GM23338 (cell line): ENCODE data around the gene GSDMA. TPM values are rescaled to one million over a fixed set of nuclear protein-coding genes. Genes with fewer than 3 reads are reported as not detected.

Experiments used
- ATAC-seq: fragments of 200-7000 bp; cut with Tn5 transposase; 3 replicates; pipeline ENCODE4 v1.9.1; 2020
- DNase-seq: peaks from one replicate; pipeline ENCODE4 v3.0.0-alpha.2; 2015; ENCODE audit warnings: low spot score
- H2AFZ ChIP-seq: fragments of 200-600 bp; sonication (generic); 2 replicates; pipeline ENCODE4 v1.8.0; 2016; ENCODE audit warnings: antibody characterized with exemption, mild to moderate bottlenecking, moderate library complexity
- H3F3A ChIP-seq: fragments of 200-600 bp; sonication (generic); replicated peaks from 2 replicates; pipeline ENCODE4 v1.8.0; 2017; ENCODE audit warnings: antibody characterized with exemption, mixed run types, low read depth
- H3K27ac ChIP-seq: fragments of 200-600 bp; sonication (generic); 2 replicates; pipeline ENCODE4 v1.6.1; 2016; ENCODE audit warnings: low read depth
- H3K27me3 ChIP-seq: fragments of 200-600 bp; sonication (generic); 2 replicates; pipeline ENCODE4 v1.8.0; 2016; ENCODE audit warnings: mild to moderate bottlenecking, mixed run types, moderate library complexity; ENCODE audit not compliant: insufficient read depth
- H3K36me3 ChIP-seq: fragments of 200-600 bp; sonication (generic); 2 replicates; pipeline ENCODE4 v1.8.0; 2016; ENCODE audit warnings: mild to moderate bottlenecking; ENCODE audit not compliant: insufficient read depth
- H3K4me1 ChIP-seq: fragments of 200-600 bp; sonication (generic); 2 replicates; pipeline ENCODE4 v1.8.0; 2016; ENCODE audit warnings: mild to moderate bottlenecking, moderate library complexity; ENCODE audit not compliant: insufficient read depth
- H3K4me2 ChIP-seq: fragments of 200-600 bp; sonication (generic); 2 replicates; pipeline ENCODE4 v1.7.1; 2017; ENCODE audit warnings: mixed run types
- H3K4me3 ChIP-seq: fragments of 200-600 bp; sonication (generic); 2 replicates; pipeline ENCODE4 v1.6.1; 2016; ENCODE audit warnings: mixed run types
- H3K79me2 ChIP-seq: fragments of 200-600 bp; sonication (generic); replicated peaks from 2 replicates; pipeline ENCODE4 v1.8.0; 2017; ENCODE audit warnings: mild to moderate bottlenecking; ENCODE audit not compliant: insufficient read depth
- H3K9me2 ChIP-seq: fragments of 200-600 bp; sonication (generic); 2 replicates; pipeline ENCODE4 v1.8.0; 2017; ENCODE audit not compliant: insufficient read depth
- H4K20me1 ChIP-seq: fragments of 200-600 bp; sonication (generic); replicated peaks from 2 replicates; pipeline ENCODE4 v1.8.0; 2017; ENCODE audit warnings: mild to moderate bottlenecking; ENCODE audit not compliant: insufficient read depth
- H3K27ac Mint-ChIP-seq: 2 replicates; pipeline ENCODE4 v1.8.0; 2020; ENCODE audit warnings: inconsistent platforms, mild to moderate bottlenecking, moderate library complexity, mixed read lengths
- H3K27me3 Mint-ChIP-seq: 3 replicates; pipeline ENCODE4 v1.8.0; 2022; ENCODE audit warnings: low read depth, mild to moderate bottlenecking, moderate library complexity, mixed read lengths, inconsistent platforms; ENCODE audit not compliant: insufficient read depth, poor library complexity
- H3K36me3 Mint-ChIP-seq: 3 replicates; pipeline ENCODE4 v1.8.0; 2021; ENCODE audit warnings: low read depth, mild to moderate bottlenecking, inconsistent platforms, moderate library complexity, mixed read lengths
- H3K4me1 Mint-ChIP-seq: 3 replicates; pipeline ENCODE4 v1.8.0; 2020; ENCODE audit warnings: mild to moderate bottlenecking, inconsistent platforms, mixed read lengths
- H3K4me3 Mint-ChIP-seq: 3 replicates; pipeline ENCODE4 v1.8.0; 2021; ENCODE audit warnings: moderate library complexity, mild to moderate bottlenecking, inconsistent platforms, mixed read lengths
- H3K9me3 Mint-ChIP-seq: 3 replicates; pipeline ENCODE4 v1.8.0; 2020; ENCODE audit warnings: moderate library complexity, mild to moderate bottlenecking, inconsistent platforms, mixed read lengths
- EZH2 ChIP-seq: fragments of 200-600 bp; sonication (generic); IDR thresholded peaks from one replicate; pipeline ENCODE4 v1.8.0; 2017; ENCODE audit warnings: antibody characterized with exemption, mild to moderate bottlenecking, low read depth; ENCODE audit not compliant: unreplicated experiment
- JUNB ChIP-seq: IDR thresholded peaks from one replicate; pipeline ENCODE4 v1.6.1; 2016; ENCODE audit warnings: antibody characterized with exemption; ENCODE audit not compliant: unreplicated experiment
- NANOG ChIP-seq: IDR thresholded peaks from 2 replicates; pipeline ENCODE4 v1.6.1; 2016; ENCODE audit warnings: antibody characterized with exemption, borderline replicate concordance
- REST ChIP-seq: IDR thresholded peaks from one replicate; pipeline ENCODE4 v1.6.1; 2018; ENCODE audit warnings: antibody characterized with exemption; ENCODE audit not compliant: unreplicated experiment
- STAT1 ChIP-seq: IDR thresholded peaks from one replicate; pipeline ENCODE4 v1.6.1; 2016; ENCODE audit warnings: antibody characterized with exemption; ENCODE audit not compliant: unreplicated experiment
- polyA plus RNA-seq: library from polyadenylated mRNA; unstranded; fragments of >200 nt; fragmentation: Nextera tagmentation; extraction: Ambion mirVana; gene quantifications from 2 replicates; pipeline ENCODE4 v1.2.1, GENCODE V29; 2016
- total RNA-seq: library from RNA; depleted of rRNA; stranded (reverse); fragments of >200 nt; shearing (Covaris generic); gene quantifications from 2 replicates; pipeline ENCODE4 v1.2.3, GENCODE V29; 2014
- TF ChIP-seq, protein P1 (sequence below): fragments of 250-450 bp; sonication (Bioruptor Pico); IDR thresholded peaks from 2 replicates; pipeline ENCODE4 v1.5.0; 2020; ENCODE audit warnings: mild to moderate bottlenecking, moderate library complexity

Gene GSDMA
- total and polyA plus RNA-seq, 2 experiments from 2014 or later: not detected

GRCh38 chr17:39988206-39988810 lies 25.5 kb downstream of the GSDMA start:
- H4K20me1 ChIP-seq: peaks cover 10% of the 10 kb centered on the region
- Mint-ChIP-seq H3K27me3 (peaks cover 3% of the 10 kb centered on the region), H3K9me3 (no peaks in the 10 kb centered on the region), H3K4me1 (no peaks in the 10 kb centered on the region), H3K4me3 (no peak overlapping the region), H3K36me3 (peaks cover 96% of the 10 kb centered on the region), H3K27ac (no peak overlapping the region)
- no peak for DNase-seq
- H3K79me2 ChIP-seq: peaks cover 5% of the 10 kb centered on the region; the same call in 1 of the 2 replicates
- no peak overlapping the region for H2AFZ ChIP-seq
- no peak overlapping the region for H3K4me2 ChIP-seq
- no peak for ATAC-seq
- H3K9me2 ChIP-seq: no peaks in the 10 kb centered on the region
- TF ChIP-seq, protein P1, sequence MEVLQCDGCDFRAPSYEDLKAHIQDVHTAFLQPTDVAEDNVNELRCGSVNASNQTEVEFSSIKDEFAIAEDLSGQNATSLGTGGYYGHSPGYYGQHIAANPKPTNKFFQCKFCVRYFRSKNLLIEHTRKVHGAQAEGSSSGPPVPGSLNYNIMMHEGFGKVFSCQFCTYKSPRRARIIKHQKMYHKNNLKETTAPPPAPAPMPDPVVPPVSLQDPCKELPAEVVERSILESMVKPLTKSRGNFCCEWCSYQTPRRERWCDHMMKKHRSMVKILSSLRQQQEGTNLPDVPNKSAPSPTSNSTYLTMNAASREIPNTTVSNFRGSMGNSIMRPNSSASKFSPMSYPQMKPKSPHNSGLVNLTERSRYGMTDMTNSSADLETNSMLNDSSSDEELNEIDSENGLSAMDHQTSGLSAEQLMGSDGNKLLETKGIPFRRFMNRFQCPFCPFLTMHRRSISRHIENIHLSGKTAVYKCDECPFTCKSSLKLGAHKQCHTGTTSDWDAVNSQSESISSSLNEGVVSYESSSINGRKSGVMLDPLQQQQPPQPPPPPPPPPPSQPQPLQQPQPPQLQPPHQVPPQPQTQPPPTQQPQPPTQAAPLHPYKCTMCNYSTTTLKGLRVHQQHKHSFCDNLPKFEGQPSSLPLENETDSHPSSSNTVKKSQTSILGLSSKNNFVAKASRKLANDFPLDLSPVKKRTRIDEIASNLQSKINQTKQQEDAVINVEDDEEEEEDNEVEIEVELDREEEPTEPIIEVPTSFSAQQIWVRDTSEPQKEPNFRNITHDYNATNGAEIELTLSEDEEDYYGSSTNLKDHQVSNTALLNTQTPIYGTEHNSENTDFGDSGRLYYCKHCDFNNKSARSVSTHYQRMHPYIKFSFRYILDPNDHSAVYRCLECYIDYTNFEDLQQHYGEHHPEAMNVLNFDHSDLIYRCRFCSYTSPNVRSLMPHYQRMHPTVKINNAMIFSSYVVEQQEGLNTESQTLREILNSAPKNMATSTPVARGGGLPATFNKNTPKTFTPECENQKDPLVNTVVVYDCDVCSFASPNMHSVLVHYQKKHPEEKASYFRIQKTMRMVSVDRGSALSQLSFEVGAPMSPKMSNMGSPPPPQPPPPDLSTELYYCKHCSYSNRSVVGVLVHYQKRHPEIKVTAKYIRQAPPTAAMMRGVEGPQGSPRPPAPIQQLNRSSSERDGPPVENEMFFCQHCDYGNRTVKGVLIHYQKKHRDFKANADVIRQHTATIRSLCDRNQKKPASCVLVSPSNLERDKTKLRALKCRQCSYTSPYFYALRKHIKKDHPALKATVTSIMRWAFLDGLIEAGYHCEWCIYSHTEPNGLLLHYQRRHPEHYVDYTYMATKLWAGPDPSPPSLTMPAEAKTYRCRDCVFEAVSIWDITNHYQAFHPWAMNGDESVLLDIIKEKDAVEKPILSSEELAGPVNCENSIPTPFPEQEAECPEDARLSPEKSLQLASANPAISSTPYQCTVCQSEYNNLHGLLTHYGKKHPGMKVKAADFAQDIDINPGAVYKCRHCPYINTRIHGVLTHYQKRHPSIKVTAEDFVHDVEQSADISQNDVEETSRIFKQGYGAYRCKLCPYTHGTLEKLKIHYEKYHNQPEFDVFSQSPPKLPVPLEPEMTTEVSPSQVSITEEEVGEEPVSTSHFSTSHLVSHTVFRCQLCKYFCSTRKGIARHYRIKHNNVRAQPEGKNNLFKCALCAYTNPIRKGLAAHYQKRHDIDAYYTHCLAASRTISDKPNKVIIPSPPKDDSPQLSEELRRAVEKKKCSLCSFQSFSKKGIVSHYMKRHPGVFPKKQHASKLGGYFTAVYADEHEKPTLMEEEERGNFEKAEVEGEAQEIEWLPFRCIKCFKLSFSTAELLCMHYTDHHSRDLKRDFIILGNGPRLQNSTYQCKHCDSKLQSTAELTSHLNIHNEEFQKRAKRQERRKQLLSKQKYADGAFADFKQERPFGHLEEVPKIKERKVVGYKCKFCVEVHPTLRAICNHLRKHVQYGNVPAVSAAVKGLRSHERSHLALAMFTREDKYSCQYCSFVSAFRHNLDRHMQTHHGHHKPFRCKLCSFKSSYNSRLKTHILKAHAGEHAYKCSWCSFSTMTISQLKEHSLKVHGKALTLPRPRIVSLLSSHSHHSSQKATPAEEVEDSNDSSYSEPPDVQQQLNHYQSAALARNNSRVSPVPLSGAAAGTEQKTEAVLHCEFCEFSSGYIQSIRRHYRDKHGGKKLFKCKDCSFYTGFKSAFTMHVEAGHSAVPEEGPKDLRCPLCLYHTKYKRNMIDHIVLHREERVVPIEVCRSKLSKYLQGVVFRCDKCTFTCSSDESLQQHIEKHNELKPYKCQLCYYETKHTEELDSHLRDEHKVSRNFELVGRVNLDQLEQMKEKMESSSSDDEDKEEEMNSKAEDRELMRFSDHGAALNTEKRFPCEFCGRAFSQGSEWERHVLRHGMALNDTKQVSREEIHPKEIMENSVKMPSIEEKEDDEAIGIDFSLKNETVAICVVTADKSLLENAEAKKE (CRISPR knock-in tag): no peak
- TF ChIP-seq REST: no peak
- TF ChIP-seq JUNB: no peak
- no peak for TF ChIP-seq NANOG
- no peak for TF ChIP-seq EZH2
- no peak for TF ChIP-seq STAT1
- H3K4me3 ChIP-seq: no peak overlapping the region
- no peaks in the 10 kb centered on the region for H3F3A ChIP-seq
- H3K36me3 ChIP-seq: peaks cover 74% of the 10 kb centered on the region
- H3K27ac ChIP-seq: no peak overlapping the region
- no peaks in the 10 kb centered on the region for H3K4me1 ChIP-seq
- no peaks in the 10 kb centered on the region for H3K27me3 ChIP-seq
